Measurements from ENCODE around the gene SLC46A1. TPM values are rescaled to one million over a fixed set of nuclear protein-coding genes. Genes with fewer than 3 reads are reported as not detected.

Gene SLC46A1
- total RNA-seq, 1 donor from 2014 or later: 6.3 TPM

DNA sequence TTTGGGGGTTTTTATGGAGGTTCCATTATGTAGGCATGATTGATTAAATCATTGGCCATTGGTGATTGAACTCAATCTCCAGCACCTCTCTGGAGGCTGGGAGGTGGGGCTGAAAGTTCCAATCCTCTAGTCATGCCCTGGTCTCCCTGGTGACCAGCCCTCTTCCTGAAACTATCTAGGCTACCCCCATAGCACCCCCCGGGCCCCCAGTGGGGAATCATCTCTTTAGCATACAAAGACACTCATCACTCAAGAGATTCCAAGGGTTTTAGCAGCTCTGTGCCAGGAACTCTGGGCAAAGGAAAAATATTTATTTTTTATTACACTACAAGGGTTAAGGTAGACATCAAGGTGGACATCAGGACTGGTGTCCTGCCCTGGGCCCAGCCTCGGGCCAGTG lies 10.6 kb downstream of the SLC46A1 start:
- no peak for DNase-seq
- no peak overlapping the region for H3K27ac Mint-ChIP-seq (ENCODE audit: unreplicated experiment)
- no peak for TF ChIP-seq CTCF (IDR thresholded peaks at IDR 0.05; ENCODE audit: partially characterized antibody, unreplicated experiment)
- H3K4me3 Mint-ChIP-seq (ENCODE audit: unreplicated experiment): no peak overlapping the region
- H3K9me3 Mint-ChIP-seq (ENCODE audit: unreplicated experiment): no peaks in the 10 kb centered on the region
- peaks cover 10% of the 10 kb centered on the region for H3K4me1 Mint-ChIP-seq (ENCODE audit: low read depth, unreplicated experiment)
- H3K27me3 Mint-ChIP-seq (ENCODE audit: unreplicated experiment): peaks cover 17% of the 10 kb centered on the region
- H3K36me3 Mint-ChIP-seq (ENCODE audit: unreplicated experiment): peaks cover 15% of the 10 kb centered on the region

DNA sequence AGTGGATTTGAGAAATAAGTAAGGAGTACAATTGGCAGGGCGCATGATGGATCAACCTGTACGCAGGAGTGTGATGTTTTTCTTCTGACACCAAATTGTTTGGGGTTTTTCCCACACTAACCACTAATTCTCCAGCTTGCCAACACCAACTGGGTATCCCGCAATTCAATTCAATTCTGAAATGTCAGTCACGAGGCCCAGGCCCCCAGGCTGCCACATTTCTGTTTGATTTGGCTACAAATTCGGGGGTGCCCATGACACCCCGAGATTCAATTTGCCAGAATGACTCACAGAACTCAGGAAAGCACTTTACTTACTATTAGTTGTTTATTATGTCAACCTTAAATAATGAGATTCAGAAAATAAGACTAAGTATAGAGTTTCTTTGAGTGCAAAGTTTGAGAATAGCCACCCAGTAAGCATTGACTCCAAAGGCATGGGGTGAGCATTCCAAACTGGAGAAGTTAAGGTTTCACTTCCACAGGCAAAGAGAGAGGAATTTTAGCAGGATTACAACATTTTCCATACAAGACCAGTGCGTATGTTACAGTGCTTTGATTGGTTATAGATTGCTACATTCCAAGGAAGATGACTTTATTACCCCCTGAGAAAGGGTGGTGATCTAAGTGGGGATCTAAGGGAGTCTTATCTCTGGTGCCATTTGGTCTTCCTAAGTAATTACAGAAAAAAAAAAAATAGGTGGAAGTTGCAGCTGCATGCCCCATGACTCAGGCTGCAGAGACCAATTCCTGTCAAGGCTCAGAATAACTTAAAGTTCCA lies 11.5 kb downstream of the SLC46A1 start:
- DNase-seq: no peak
- Mint-ChIP-seq H3K9me3 (ENCODE audit: unreplicated experiment) (no peaks in the 10 kb centered on the region), H3K27ac (ENCODE audit: unreplicated experiment) (peak overlapping the region; percentile 9), H3K27me3 (ENCODE audit: unreplicated experiment) (peaks cover 17% of the 10 kb centered on the region), H3K4me3 (ENCODE audit: unreplicated experiment) (no peak overlapping the region), H3K4me1 (ENCODE audit: low read depth, unreplicated experiment) (peaks cover 10% of the 10 kb centered on the region), H3K36me3 (ENCODE audit: unreplicated experiment) (peaks cover 23% of the 10 kb centered on the region)
- no peak for TF ChIP-seq CTCF (IDR thresholded peaks at IDR 0.05; ENCODE audit: partially characterized antibody, unreplicated experiment)

GRCh38 chr17:28392491-28392890 lies 13.5 kb downstream of the SLC46A1 start:
- Mint-ChIP-seq H3K36me3 (ENCODE audit: unreplicated experiment) (peaks cover 27% of the 10 kb centered on the region), H3K27me3 (ENCODE audit: unreplicated experiment) (peaks cover 3% of the 10 kb centered on the region), H3K4me3 (ENCODE audit: unreplicated experiment) (no peak overlapping the region), H3K27ac (ENCODE audit: unreplicated experiment) (peak overlapping the region; percentile 64), H3K9me3 (ENCODE audit: unreplicated experiment) (no peaks in the 10 kb centered on the region), H3K4me1 (ENCODE audit: low read depth, unreplicated experiment) (no peaks in the 10 kb centered on the region)
- DNase-seq: no peak
- TF ChIP-seq CTCF (IDR thresholded peaks at IDR 0.05; ENCODE audit: partially characterized antibody, unreplicated experiment): no peak

- no peak for TF ChIP-seq CTCF (IDR thresholded peaks at IDR 0.05; ENCODE audit: partially characterized antibody, unreplicated experiment)
- peaks cover 27% of the 10 kb centered on the region for H3K36me3 Mint-ChIP-seq (ENCODE audit: unreplicated experiment)
- DNase-seq: no peak
- H3K9me3 Mint-ChIP-seq (ENCODE audit: unreplicated experiment): no peaks in the 10 kb centered on the region
- H3K27me3 Mint-ChIP-seq (ENCODE audit: unreplicated experiment): no peaks in the 10 kb centered on the region
- no peaks in the 10 kb centered on the region for H3K4me1 Mint-ChIP-seq (ENCODE audit: low read depth, unreplicated experiment)
- no peak overlapping the region for H3K4me3 Mint-ChIP-seq (ENCODE audit: unreplicated experiment)
- no peak overlapping the region for H3K27ac Mint-ChIP-seq (ENCODE audit: unreplicated experiment)
Observed at GRCh38 chr17:28391401-28391800, 14.6 kb downstream of the SLC46A1 start.

DNA sequence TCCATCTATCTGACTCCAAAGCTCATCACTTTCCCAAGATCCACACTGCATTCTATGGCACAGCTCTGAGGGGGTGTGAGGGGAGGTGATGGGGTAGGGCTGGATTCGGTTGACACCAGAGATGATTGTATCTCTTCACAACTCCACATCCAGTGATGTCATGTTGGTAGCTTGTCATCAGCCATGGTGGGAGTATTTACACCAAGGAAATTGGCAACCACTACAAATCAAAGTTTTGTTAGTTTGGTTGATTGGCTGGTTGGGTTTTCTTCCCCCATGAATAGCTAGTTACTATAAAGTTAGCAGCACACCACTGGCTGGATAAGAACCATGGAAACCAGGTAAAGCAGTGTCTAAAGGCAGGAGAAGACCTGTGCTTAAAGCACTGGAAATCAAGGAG lies 15.0 kb downstream of the SLC46A1 start:
- TF ChIP-seq CTCF (IDR thresholded peaks at IDR 0.05; ENCODE audit: partially characterized antibody, unreplicated experiment): no peak
- H3K4me3 Mint-ChIP-seq (ENCODE audit: unreplicated experiment): no peak overlapping the region
- H3K27me3 Mint-ChIP-seq (ENCODE audit: unreplicated experiment): no peaks in the 10 kb centered on the region
- no peak for DNase-seq
- H3K36me3 Mint-ChIP-seq (ENCODE audit: unreplicated experiment): peaks cover 27% of the 10 kb centered on the region
- no peaks in the 10 kb centered on the region for H3K4me1 Mint-ChIP-seq (ENCODE audit: low read depth, unreplicated experiment)
- H3K9me3 Mint-ChIP-seq (ENCODE audit: unreplicated experiment): no peaks in the 10 kb centered on the region
- no peak overlapping the region for H3K27ac Mint-ChIP-seq (ENCODE audit: unreplicated experiment)

Data from glutamatergic neuron (in vitro differentiated cells).